HUDEP-2 (cell line): ENCODE results near the gene VARS2.
"Not testable (repeated sequence)": the region's sequence is repeated elsewhere in the genome, so short reads cannot be mapped to it uniquely, and the experiment has no call there.

Source experiments
- DNase-seq, 76 experiments: peaks; one replicate each; lab custom pipeline; 2025; ENCODE audit not compliant: unreplicated experiment in 76 of 76; lab: John Stamatoyannopoulos, UW

VARS2 gene

DNA sequence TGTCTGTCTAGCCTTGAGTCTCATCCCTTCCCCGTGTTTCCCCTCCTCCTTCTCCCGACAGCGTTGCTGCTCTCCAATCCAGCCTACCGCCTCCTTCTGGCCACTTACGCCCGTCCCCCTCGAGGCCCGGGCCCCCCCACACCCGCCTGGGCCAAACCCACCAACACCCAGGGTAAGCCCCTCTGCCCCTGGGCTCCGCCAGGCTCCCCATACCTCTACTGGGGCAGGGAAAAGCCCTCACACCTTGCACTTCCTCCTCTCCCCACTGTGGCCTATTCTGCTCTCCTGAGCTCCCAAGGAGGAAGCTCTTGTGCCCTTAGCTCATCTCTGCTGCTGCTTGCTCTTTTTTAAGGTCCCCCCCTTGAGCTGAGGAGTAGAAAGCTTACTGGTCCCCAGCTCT, 18.7 kb upstream of the VARS2 start:
- DNase-seq, result no peak

DNA sequence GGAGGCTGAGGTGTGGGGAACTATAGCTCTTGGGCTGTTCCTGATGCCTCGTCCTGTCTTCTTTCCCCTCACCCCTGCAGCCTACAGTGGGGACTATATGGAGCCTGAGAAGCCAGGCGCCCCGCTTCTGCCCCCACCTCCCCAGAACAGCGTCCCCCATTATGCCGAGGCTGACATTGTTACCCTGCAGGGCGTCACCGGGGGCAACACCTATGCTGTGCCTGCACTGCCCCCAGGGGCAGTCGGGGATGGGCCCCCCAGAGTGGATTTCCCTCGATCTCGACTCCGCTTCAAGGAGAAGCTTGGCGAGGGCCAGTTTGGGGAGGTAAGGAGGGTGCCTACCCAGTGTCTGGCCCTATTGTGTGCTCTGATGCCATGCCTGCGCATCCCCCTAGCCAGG, 17.5 kb upstream of the VARS2 start:
- no peak for DNase-seq

DNA sequence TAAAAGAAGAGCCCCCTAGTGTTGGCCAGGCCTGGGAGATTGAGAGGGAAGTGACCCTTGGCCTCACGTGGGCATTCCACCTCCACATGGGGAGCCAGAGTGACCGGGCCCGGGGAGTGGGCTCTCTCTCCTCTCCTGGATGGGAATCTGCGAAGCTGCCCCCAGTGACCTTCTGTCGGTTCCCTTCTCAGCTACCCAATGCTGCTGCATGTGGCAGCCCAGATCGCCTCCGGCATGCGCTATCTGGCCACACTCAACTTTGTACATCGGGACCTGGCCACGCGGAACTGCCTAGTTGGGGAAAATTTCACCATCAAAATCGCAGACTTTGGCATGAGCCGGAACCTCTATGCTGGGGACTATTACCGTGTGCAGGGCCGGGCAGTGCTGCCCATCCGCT, 16.2 kb upstream of the VARS2 start:
- DNase-seq, result no peak

DNA sequence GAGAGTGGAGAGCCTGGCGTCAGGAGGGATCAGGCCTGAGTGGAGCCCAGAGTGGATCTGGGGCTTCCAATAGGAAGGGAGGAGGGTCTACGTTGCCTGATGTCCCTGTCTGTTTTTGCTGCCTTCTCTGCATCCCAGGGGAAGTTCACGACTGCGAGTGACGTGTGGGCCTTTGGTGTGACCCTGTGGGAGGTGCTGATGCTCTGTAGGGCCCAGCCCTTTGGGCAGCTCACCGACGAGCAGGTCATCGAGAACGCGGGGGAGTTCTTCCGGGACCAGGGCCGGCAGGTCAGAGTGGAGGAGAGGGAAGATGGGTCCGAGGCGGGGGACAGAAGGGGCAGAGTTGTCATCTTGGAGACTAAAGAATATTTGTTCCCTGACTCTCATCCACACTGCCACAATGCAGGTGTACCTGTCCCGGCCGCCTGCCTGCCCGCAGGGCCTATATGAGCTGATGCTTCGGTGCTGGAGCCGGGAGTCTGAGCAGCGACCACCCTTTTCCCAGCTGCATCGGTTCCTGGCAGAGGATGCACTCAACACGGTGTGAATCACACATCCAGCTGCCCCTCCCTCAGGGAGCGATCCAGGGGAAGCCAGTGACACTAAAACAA, 15.2 kb upstream of the VARS2 start:
- no peak for DNase-seq

DNA sequence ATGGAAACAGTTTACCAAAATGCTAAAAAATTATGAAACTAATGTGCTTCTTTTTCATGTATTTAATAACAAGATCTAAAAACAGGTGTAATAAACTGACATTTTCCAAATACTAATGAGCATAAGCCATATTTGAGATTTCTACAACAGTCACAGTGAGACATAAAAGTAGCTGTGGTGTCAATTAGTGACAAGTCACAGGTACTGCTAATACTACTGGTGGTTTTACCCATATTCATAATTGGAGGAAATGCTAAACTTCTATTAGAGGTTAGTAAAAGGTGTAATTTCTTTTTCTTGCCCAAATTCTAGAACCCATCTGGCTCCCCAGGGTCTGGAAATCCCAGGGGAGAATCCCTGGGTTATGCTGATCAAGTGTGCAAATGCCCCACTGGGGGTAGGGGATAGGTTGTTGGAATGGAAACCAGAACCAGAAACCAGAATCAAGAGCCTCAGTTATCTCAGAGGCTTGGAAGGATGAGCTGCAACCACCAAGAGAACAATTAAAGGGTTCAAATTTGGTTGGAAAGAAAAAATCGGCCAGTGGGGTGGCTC, 13.1 kb upstream of the VARS2 start:
- DNase-seq, result no peak

DNA sequence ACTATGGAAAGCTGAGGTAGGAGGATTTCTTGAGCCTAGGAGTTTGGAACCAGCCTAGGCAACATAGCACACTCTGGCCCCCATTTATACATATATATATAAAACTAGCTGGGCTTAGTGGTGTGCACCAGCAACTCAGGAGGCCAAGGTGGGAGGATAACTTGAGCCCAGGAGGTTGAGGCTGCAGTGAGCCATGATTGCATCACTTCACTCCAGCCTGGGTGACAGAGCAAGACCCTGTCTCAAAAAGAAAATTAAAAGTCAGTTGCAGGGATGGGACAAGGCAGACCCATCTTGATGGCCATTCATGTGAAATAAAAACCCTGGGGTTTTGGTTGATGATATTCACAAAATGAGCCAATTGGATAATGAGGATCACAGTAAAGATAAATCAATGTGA, 12.6 kb upstream of the VARS2 start:
- DNase-seq, result no peak

DNA sequence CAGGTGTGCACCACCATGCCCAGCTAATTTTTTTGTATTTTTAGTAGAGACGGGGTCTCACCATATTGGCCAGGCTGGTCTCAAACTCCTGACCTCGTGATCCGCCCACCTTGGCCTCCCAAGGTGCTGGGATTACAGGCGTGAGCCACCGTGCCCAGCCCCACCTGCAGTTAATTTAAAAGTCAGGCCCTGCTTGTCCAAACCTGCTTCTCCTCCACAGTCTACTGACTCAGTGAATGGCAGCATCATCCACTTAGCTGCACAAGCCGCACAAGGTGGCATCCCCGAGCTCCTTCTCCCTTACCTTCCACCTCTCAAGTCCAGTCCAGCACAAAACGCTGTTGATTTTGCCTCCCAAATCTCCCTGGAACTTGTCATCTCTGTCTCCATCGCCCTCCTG, 11.8 kb upstream of the VARS2 start:
- DNase-seq, result not testable (repeated sequence)

DNA sequence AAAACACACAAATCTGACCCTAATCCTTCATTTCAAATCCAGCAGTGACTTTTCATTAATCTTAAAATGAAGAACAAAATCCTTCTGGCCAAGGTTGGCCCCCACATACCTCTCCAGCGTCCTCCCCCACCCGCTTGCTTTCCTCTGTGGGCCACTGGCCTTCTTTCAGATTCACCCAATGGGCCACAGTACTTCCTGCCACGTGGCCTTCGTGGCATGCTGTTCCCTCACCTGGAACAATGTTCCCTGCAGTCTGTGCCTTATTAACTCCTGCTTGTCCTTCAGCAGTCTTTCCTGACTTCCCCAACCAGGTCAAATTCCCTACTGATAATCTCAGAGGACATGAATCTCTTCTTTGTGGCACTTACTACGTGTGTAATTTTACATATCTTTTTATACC, 11.3 kb upstream of the VARS2 start:
- no peak for DNase-seq

DNA sequence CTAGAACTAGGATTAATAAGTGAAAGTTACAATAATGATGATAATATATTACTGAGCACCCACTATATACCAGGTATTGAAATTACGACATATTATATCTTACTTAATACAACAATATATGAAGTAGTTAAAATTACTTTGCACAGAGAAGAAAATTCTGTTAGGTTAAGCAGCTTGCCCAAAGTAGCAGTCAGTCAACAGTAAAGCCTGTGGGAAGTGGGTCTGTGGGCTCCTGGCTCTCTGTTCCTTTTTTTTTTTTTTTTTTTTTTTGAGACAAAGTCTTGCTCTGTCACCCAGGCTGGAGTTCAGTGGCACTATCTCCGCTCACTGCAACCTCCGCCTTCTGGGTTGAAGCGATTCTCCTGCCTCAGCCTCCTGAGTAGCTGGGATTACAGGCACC, 10.8 kb upstream of the VARS2 start:
- DNase-seq, result no peak

DNA sequence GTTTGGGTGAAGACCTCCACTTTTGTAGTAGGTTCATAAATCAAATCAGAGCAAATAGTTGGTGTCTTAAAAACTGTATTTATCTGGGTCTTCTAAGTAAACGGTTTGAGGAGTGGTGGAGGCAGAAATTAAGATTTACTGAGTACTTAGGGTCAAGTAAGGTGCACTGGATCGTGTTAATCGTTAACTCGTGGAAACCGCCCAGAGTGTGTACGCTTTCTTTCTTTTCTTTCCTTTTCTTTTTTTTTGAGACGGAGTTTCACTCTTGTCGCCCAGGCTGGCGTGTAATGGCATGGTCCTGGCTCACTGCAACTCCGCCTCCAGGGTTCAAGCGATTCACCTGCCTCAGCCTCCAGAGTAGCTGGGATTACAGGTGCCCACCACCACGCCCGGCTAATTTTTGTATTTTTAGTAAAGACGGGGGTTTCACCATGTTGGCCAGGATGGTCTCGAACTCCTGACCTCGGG, 6.7 kb upstream of the VARS2 start:
- DNase-seq, result not testable (repeated sequence)

DNA sequence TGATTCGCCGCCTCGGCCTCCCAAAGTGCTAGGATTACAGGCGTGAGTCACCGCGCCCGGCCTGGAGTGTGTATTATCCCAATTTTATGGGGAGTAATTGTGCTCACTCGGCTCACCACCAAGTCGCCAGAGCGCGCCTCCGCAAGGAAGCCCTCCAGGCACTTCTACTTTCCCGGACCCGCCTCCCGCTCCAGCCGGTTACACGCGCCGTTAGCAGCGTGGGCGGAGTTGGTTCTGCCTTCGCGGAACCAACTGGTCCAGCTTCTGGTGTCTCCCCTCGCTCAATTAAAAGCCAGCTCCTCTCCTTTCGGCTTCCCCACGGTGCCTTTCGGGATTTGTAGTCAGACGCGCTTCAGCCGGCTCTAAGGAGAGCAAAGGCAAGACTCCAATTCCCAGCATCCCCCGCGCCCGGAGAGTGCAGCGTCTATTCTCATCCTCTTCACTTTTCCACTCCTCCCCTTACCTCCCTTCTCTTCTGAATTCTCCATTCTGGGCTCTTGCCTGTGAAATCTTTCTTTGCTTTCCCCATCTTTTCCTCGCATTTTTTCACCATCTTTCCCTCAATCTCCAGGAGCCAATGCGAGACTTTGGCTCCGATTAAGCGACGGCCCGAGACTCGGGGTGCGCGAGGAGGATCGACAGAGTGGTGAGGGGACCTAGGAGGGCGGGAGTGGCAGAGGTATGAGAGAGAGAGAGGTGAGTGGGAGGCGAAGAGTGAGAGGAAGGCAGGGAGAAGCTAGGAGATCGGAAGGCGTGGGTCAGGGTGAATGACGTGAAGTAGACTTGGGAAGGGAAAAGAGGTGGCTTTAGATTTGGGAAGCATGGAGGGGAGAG, 6.1 kb upstream of the VARS2 start, which contains the start of gene GTF2H4:
GTF2H4 (plus strand) TSS at position 450 of the 834 bp plus-strand sequence.
- DNase-seq, result peak in 75 of 76 experiments; percentile 78 to 100 (median 99)

DNA sequence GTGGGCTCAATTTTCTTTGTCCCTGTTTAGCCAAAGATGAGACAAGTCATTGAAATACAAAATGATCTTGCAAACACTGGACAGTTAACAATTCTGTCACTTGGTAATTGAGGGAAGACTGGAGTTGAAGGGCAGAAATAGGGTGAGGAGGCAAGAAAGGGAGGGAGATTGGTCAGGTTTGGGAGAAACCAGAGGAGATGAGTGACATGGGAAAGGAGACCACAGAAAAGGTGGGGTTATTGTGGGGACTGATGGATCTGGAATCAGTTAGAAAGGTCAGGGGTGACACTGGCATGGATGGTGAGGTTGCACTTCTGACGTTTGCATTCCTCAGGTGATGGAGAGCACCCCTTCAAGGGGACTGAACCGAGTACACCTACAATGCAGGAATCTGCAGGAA, 5.3 kb upstream of the VARS2 start:
- no peak for DNase-seq

DNA sequence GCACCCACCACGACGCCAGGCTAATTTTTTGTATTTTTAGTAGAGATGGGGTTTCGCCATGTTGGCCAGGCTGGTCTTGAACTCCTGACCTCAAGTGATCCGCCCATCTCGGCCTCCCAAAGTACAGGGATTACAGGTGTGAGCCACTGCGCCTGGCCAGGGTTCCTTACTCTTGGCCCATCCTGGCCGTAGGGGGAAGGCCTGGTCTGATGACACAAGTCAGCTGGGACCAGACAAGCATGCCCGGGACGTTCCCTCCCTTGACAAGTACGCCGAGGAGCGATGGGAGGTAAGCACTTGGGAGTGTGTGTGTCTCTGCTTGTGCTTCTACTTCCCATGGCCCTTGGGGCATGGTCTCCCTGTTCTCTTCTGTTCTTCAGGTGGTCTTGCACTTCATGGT, 3.6 kb upstream of the VARS2 start:
- DNase-seq, result not testable (repeated sequence)

DNA sequence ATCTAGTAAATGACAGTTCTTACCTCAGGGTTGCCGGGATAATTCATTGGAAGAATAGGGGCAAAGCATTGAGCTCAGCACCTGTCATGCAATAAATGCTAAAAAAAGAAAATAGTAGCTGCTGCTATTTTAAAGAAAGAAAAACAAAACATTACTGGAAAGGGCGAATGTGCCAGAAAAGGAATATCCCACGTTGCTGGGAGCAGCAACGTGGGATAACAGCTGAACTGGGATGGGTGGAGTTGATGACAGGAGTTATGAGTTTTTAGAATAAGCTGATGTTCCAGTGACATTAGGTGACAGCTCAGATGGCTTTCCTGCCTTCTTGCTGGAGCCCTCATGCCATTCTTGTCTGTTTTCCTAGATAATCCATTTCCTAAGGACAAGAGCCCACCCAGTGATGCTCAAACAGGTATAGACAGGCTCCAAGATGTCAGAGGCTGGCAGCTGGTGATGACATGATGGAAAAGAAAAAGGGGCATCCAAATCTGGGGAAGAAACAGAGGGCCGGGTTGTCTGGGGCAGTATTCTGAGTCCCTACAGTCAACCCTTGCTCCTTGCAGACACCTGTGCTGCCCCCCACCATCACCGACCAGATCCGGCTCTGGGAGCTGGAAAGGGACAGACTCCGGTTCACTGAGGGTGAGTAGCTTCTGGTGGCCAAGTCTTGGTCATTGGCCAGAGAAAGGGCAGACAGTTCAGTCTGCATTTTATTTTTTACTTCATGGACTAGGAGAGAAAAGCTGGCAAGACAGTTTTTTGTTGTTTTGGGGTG, 1.1 kb upstream of the VARS2 start:
- DNase-seq, result no peak

DNA sequence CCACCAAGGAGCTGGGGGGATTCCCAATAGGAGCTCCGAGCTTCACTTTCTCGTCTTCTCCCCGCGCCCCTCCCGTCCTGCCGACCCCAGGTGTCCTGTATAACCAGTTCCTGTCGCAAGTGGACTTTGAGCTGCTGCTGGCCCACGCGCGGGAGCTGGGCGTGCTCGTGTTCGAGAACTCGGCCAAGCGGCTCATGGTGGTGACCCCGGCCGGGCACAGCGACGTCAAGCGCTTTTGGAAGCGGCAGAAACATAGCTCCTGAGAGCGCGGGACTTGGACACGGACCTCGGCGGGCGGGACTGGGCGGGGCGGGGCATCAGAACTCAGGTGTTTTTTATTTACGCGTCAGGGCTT, 340 bp upstream of the VARS2 start:
- no peak for DNase-seq

DNA sequence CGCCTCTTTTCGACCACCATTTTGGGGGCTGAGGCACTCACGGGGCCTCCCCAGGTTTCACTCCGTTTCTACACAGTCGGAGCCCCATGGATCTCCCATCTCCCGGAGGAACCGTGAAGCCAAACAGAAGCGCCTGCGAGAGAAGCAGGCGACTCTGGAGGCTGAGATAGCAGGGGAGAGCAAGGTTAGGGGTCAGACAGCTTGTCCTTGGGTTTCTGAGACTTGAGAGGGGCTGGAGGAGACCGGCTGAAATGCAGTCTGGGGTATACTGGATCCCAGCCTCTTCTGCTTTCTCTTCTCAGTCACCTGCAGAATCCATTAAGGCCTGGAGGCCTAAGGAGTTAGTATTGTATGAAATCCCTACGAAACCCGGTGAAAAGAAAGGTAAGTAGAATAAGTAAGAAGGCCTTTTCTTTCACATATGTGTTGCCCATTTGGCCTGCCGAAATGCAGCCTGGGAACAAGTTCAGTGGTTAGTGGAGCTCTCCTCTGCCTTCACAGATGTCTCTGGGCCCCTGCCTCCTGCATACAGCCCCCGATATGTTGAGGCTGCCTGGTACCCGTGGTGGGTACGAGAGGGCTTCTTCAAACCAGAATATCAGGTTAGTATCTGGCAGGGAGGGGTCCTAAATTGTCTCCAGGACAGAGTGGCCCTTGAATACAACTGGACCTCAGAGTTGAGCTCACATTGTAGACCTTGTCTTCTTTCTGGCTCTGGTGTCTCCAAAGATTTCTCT, 984 bp downstream of the VARS2 start:
- DNase-seq, result peak in 21 of 76 experiments; percentile 11 to 76 (median 34)

DNA sequence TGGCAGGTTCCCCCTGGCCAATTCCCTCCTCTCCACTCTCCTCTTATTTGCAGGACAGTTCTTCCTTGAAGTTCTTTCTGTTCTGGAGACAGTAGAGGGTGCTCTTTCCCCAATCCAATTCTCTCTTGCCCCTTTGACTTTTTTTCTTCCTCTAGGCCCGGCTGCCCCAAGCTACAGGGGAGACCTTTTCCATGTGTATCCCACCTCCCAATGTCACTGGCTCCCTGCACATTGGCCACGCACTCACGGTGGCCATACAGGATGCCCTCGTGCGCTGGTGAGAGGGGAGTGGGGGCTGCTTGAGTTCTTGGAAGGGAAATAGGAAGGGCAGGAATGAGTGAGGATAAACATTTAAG, 1.5 kb downstream of the VARS2 start:
- peak in 41 of 76 experiments; percentile 4 to 70 (median 44) for DNase-seq

DNA sequence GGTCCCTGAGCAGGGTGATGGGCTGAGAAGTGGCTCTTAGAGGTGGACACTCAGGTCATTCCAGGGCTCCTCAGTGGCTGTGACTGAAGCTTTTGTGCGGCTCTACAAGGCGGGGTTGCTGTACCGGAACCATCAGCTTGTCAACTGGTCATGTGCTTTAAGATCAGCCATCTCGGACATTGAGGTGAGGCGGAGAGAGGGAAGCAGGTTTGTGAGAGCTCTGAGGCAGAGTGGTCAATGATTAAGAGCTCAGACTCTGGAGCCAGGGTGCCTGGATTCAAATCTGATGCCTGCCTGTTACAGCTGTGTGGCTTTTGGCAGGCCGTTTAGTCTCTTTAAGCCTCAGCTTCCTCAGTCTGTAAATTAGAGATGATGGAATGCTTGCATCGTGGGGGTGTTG, 3.0 kb downstream of the VARS2 start:
- DNase-seq, result no peak

DNA sequence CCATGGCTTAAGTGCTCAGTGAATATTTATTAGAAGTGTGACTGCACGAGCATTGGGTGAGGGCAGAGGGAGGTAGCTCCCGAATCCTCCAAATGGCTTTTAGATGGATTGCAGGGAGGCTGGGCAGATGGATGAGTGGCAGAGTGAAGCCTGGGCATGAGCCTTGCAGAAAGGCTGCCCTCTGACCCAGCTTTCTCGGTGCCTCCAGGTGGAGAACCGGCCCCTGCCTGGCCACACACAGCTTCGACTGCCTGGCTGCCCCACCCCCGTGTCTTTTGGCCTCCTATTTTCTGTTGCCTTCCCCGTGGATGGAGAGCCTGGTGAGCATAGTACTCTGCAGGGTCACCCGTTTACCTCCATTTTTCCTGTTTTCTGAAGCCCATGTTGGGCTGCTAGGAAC, 3.4 kb downstream of the VARS2 start:
- no peak for DNase-seq

DNA sequence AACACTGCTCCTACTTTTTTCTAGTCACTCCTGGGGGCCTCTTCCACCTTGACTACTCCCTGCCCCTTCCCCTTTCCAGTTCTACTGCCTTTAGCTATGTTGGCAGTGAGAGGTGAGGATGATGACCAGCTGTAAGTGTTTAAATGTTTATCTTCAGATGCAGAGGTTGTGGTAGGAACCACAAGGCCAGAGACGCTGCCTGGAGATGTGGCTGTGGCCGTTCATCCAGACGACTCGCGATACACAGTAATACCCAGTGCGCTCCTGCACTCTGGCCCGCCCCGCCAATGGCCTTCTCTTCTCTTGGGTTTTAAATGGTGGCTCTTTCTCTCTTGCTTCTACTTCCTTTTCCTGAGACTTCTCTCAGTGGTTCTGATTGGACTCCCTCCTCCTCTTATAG, 4.6 kb downstream of the VARS2 start:
- DNase-seq, result no peak

DNA sequence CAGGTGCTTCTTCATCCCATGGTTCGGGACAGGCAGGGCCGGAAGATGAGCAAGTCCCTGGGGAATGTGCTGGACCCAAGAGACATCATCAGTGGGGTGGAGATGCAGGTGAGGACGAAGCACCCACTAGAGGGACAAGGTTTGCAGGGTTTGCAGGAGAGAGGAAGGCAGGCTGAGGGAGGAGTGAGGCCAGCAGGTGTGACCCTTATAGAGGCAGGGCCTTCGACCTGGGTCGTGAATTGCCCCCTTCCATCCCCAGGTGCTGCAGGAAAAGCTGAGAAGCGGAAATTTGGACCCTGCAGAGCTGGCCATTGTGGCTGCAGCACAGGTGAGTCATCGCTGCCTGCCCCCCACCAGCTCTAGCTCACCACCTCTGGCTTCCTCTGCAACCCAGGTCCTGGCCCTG, 8.4 kb downstream of the VARS2 start:
- DNase-seq, result no peak
